ENCODE measurements around the gene EIF2A.

GRCh38 chr3:150531775-150532174, 14.8 kb upstream of the EIF2A start:
- TF ChIP-seq, protein P1, sequence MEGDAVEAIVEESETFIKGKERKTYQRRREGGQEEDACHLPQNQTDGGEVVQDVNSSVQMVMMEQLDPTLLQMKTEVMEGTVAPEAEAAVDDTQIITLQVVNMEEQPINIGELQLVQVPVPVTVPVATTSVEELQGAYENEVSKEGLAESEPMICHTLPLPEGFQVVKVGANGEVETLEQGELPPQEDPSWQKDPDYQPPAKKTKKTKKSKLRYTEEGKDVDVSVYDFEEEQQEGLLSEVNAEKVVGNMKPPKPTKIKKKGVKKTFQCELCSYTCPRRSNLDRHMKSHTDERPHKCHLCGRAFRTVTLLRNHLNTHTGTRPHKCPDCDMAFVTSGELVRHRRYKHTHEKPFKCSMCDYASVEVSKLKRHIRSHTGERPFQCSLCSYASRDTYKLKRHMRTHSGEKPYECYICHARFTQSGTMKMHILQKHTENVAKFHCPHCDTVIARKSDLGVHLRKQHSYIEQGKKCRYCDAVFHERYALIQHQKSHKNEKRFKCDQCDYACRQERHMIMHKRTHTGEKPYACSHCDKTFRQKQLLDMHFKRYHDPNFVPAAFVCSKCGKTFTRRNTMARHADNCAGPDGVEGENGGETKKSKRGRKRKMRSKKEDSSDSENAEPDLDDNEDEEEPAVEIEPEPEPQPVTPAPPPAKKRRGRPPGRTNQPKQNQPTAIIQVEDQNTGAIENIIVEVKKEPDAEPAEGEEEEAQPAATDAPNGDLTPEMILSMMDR (IDR thresholded peaks at IDR 0.05): no peak
- no peak for TF ChIP-seq EP300 (IDR thresholded peaks at IDR 0.05)
- no peak for TF ChIP-seq POLR2AphosphoS5 (IDR thresholded peaks at IDR 0.05)
